Fibroblast of skin of left biceps (primary cell): ENCODE measurements around the gene BRAP.
"Not testable (repeated sequence)": the region's sequence is repeated elsewhere in the genome, so short reads cannot be mapped to it uniquely, and the experiment has no call there.

Experiments used
- DNase-seq, 2 experiments: peaks; one replicate each; pipeline ENCODE4 v3.0.0-alpha.2; 2013; ENCODE audit warnings: low read depth in 2 of 2

BRAP gene

GRCh38 chr12:111685811-111686573, at the start of gene BRAP, which contains the start of gene ACAD10:
Gene BRAP, minus strand, starts transcription at chr12:111685956. Its CDS starts 164 bp downstream, at chr12:111685792.
Gene ACAD10, plus strand, starts transcription at chr12:111686053. Its CDS starts 6,657 bp downstream, at chr12:111692710.
- DNase-seq, result peak; percentile 73 to 80

- no peak for DNase-seq
Observed at GRCh38 chr12:111733340-111733915, 47.7 kb upstream of the BRAP start.

GRCh38 chr12:111732786-111733185, 47.0 kb upstream of the BRAP start:
- no peak for DNase-seq

- no peak for DNase-seq
Observed at GRCh38 chr12:111730420-111730819, 44.7 kb upstream of the BRAP start.

GRCh38 chr12:111728795-111729194, 43.0 kb upstream of the BRAP start:
- DNase-seq, result no peak

- DNase-seq, result not testable (repeated sequence)
Observed at GRCh38 chr12:111723646-111724360, 38.0 kb upstream of the BRAP start.

- no peak for DNase-seq
Observed at GRCh38 chr12:111720457-111720856, 34.7 kb upstream of the BRAP start.

GRCh38 chr12:111719316-111719715, 33.6 kb upstream of the BRAP start:
- DNase-seq, result not testable (repeated sequence)

GRCh38 chr12:111715279-111715678, 29.5 kb upstream of the BRAP start:
- DNase-seq, result no peak

- DNase-seq, result no peak
Observed at GRCh38 chr12:111706145-111706544, 20.4 kb upstream of the BRAP start.

GRCh38 chr12:111705672-111706071, 19.9 kb upstream of the BRAP start:
- no peak for DNase-seq

- no peak for DNase-seq
Observed at GRCh38 chr12:111699962-111700361, 14.2 kb upstream of the BRAP start.

- DNase-seq, result no peak
Observed at GRCh38 chr12:111693818-111694217, 8.1 kb upstream of the BRAP start.

GRCh38 chr12:111692575-111693210, 6.9 kb upstream of the BRAP start:
- no peak for DNase-seq

- DNase-seq, result no peak
Observed at GRCh38 chr12:111691262-111691661, 5.5 kb upstream of the BRAP start.

- no peak for DNase-seq
Observed at GRCh38 chr12:111687952-111688351, 2.2 kb upstream of the BRAP start.

- DNase-seq, result no peak
Observed at GRCh38 chr12:111687255-111687654, 1.5 kb upstream of the BRAP start.

- DNase-seq, result no peak
Observed at GRCh38 chr12:111686574-111687105, 884 bp upstream of the BRAP start.

- DNase-seq, result no peak
Observed at GRCh38 chr12:111685322-111685810, 390 bp downstream of the BRAP start.

- not testable (repeated sequence) for DNase-seq
Observed at GRCh38 chr12:111684485-111685198, 1.1 kb downstream of the BRAP start.

- no peak for DNase-seq
Observed at GRCh38 chr12:111677186-111677585, 8.6 kb downstream of the BRAP start.
